A549 (cell line): ENCODE measurements around the gene HOOK1. TPM values are rescaled to one million over a fixed set of nuclear protein-coding genes. Genes with fewer than 3 reads are reported as not detected.

Experiments used
- ATAC-seq, 2 experiments: fragments of 200-7000 bp in 1 of 2; fragments of >200 bp in 1 of 2; cut with Nextera tagmentation in 1 of 2; cut with Tn5 transposase in 1 of 2; 3 replicates each; pipeline versions ENCODE4 v1.8.0 to v1.9.1; 2018 to 2020; ENCODE audit warnings: mild to moderate bottlenecking in 1 of 2, moderate library complexity in 1 of 2
- CTCF ChIA-PET: fragments of 300-600 bp; sonication (Branson Sonifier 250); formaldehyde crosslinking; extraction: SDS; loops from one replicate; lab custom pipeline; 2021; ENCODE audit warnings: antibody characterized with exemption, inconsistent platforms; lab: Yijun Ruan, JAX
- POLR2A ChIA-PET: fragments of 350-600 bp; formaldehyde crosslinking; extraction: SDS; loops from one replicate; lab custom pipeline; 2021; ENCODE audit warnings: antibody characterized with exemption, inconsistent platforms; lab: Yijun Ruan, JAX
- DNase-seq, 2 experiments: peaks; one replicate each; pipeline versions ENCODE4 v3.0.0 to v3.0.0-alpha.2; 2011 to 2016; ENCODE audit warnings: low read depth in 1 of 2, low spot score in 1 of 2
- FAIRE-seq: peaks from 2 replicates; lab custom pipeline; 2011; peaks lifted over from hg19 to GRCh38; lab: Jason Lieb, UNC
- H3K27ac ChIP-seq, 2 experiments: fragments of >200 bp; sonication (Bioruptor Twin); formaldehyde crosslinking; 3 replicates each; pipeline ENCODE4 v1.5.1; 2016 to 2017
- H3K4me1 ChIP-seq: fragments of >200 bp; sonication (Bioruptor Twin); formaldehyde crosslinking; 3 replicates; pipeline ENCODE4 v1.6.1; 2016
- H3K4me2 ChIP-seq: fragments of >200 bp; sonication (Bioruptor Twin); formaldehyde crosslinking; 3 replicates; pipeline ENCODE4 v1.6.1; 2016
- H3K4me3 ChIP-seq: fragments of >200 bp; sonication (Bioruptor Twin); formaldehyde crosslinking; 3 replicates; pipeline ENCODE4 v1.5.1; 2016
- H3K9me3 ChIP-seq: fragments of >200 bp; sonication (Bioruptor Twin); formaldehyde crosslinking; 3 replicates; pipeline ENCODE4 v1.6.1; 2016
- BHLHE40 ChIP-seq: IDR thresholded peaks from 2 replicates; pipeline ENCODE4 v1.6.1; 2012; ENCODE audit warnings: low read depth, low read length, inconsistent platforms
- CBX8 ChIP-seq: fragments of 200-600 bp; sonication (generic); IDR thresholded peaks from 2 replicates; pipeline ENCODE4 v1.6.1; 2016
- CHD4 ChIP-seq: fragments of 200-600 bp; sonication (generic); IDR thresholded peaks from 2 replicates; pipeline ENCODE4 v1.6.1; 2016; ENCODE audit warnings: antibody characterized with exemption, mild to moderate bottlenecking, borderline replicate concordance
- CTCF ChIP-seq: fragments of >200 bp; sonication (Bioruptor Twin); formaldehyde crosslinking; IDR thresholded peaks from 3 replicates; pipeline ENCODE4 v1.5.1; 2016
- EHMT2 ChIP-seq: fragments of 200-600 bp; sonication (generic); IDR thresholded peaks from 2 replicates; pipeline ENCODE4 v1.6.1; 2016; ENCODE audit warnings: antibody characterized with exemption, low read depth, mild to moderate bottlenecking, moderate library complexity
- ELK1 ChIP-seq: fragments of 150-350 bp; IDR thresholded peaks from 2 replicates; pipeline ENCODE4 v1.6.1; 2014; ENCODE audit warnings: low read depth, mild to moderate bottlenecking, low read length
- EP300 ChIP-seq, 2 experiments: fragments of >200 bp; sonication (Bioruptor Twin); formaldehyde crosslinking; IDR thresholded peaks; 2 replicates in 1 of 2; 3 replicates in 1 of 2; pipeline ENCODE4 v1.6.1; 2016 to 2017
- GATA3 ChIP-seq: IDR thresholded peaks from 2 replicates; pipeline ENCODE4 v1.6.1; 2012; ENCODE audit warnings: borderline replicate concordance
- HEYL ChIP-seq: fragments of 250-450 bp; sonication (Bioruptor Pico); IDR thresholded peaks from 2 replicates; pipeline ENCODE4 v1.8.0; 2021; ENCODE audit warnings: mild to moderate bottlenecking, moderate library complexity
- HOXA7 ChIP-seq: fragments of 250-450 bp; sonication (Bioruptor Pico); IDR thresholded peaks from 2 replicates; pipeline ENCODE4 v1.5.0; 2020; ENCODE audit warnings: mild to moderate bottlenecking, moderate library complexity
- HOXB13 ChIP-seq: fragments of 250-450 bp; sonication (Bioruptor Pico); IDR thresholded peaks from 2 replicates; pipeline ENCODE4 v1.5.0; 2020; ENCODE audit warnings: low read depth, mild to moderate bottlenecking, moderate library complexity
- HOXB5 ChIP-seq: fragments of 250-450 bp; sonication (Bioruptor Pico); IDR thresholded peaks from 2 replicates; pipeline ENCODE4 v1.5.0; 2020; ENCODE audit warnings: mild to moderate bottlenecking, moderate library complexity
- KDM5A ChIP-seq: fragments of 200-600 bp; sonication (generic); IDR thresholded peaks from 2 replicates; pipeline ENCODE4 v1.6.1; 2016; ENCODE audit warnings: antibody characterized with exemption, mild to moderate bottlenecking
- MAFK ChIP-seq: fragments of 450-650 bp; IDR thresholded peaks from 2 replicates; pipeline ENCODE4 v1.6.1; 2014; ENCODE audit not compliant: partially characterized antibody
- NFE2L2 ChIP-seq: fragments of 150-350 bp; conservative IDR thresholded peaks from 2 replicates; pipeline ENCODE4 v1.6.1; 2014; ENCODE audit warnings: low read length
- PHF8 ChIP-seq: fragments of 200-600 bp; sonication (generic); IDR thresholded peaks from 2 replicates; pipeline ENCODE4 v1.6.1; 2016; ENCODE audit warnings: low read depth, mild to moderate bottlenecking, antibody characterized with exemption, moderate library complexity, borderline replicate concordance
- POLR2A ChIP-seq: IDR thresholded peaks from 2 replicates; pipeline ENCODE4 v1.6.1; 2012; ENCODE audit warnings: mild to moderate bottlenecking, low read length
- RCOR1 ChIP-seq: fragments of 150-350 bp; IDR thresholded peaks from 2 replicates; pipeline ENCODE4 v1.6.1; 2014; ENCODE audit warnings: antibody characterized with exemption, low read length, low read depth
- RFX5 ChIP-seq: fragments of 450-650 bp; IDR thresholded peaks from 2 replicates; pipeline ENCODE4 v1.7.1; 2014; ENCODE audit warnings: antibody characterized with exemption, mild to moderate bottlenecking, moderate library complexity
- TFCP2L1 ChIP-seq: fragments of 250-450 bp; sonication (Bioruptor Pico); IDR thresholded peaks from 2 replicates; pipeline ENCODE4 v1.5.0; 2021; ENCODE audit warnings: mild to moderate bottlenecking
- whole genome bisulfite sequencing: methylation state at CpG from one replicate; pipeline ENCODE4 v1.1.6; 2017; ENCODE audit errors: missing lambda C conversion rate; 5-methylcytosine and 5-hydroxymethylcytosine counted together
- polyA plus RNA-seq, 4 experiments: library from polyadenylated mRNA; depleted of rRNA in 3 of 4; stranded (reverse); fragments of >200 nt; fragmentation: RNase III in 1 of 4; extraction: RNeasy Plus Mini Kit Qiagen cat#74134 plus additional on column Dnase treatment in 1 of 4; gene quantifications; 2 replicates in 3 of 4; 3 replicates in 1 of 4; pipeline ENCODE4 v1.2.3, GENCODE V29; 2011 to 2017
- TF ChIP-seq, protein P1 (sequence below): IDR thresholded peaks from 2 replicates; pipeline ENCODE4 v1.6.1; 2012
- TF ChIP-seq, protein P2 (sequence below): IDR thresholded peaks from 2 replicates; pipeline ENCODE4 v1.6.1; 2012; ENCODE audit warnings: low read depth, borderline replicate concordance
- TF ChIP-seq, protein P3 (sequence below): fragments of 250-450 bp; sonication (Bioruptor Pico); IDR thresholded peaks from 2 replicates; pipeline ENCODE4 v1.5.0; 2021; ENCODE audit warnings: mild to moderate bottlenecking, moderate library complexity, borderline replicate concordance

The HOOK1 gene
- polyA plus RNA-seq, 2 of the 4 experiments (the other 2 are of a cell fraction), result 0.46 to 1.3 TPM

GRCh38 chr1:59805554-59805953, 9.2 kb upstream of the HOOK1 start:
- FAIRE-seq (no peak), ATAC-seq (no peak), DNase-seq (no peak)
- H3K9me3 ChIP-seq, result no peaks in the 10 kb centered on the region
- no peak overlapping the region for H3K4me3 ChIP-seq
- H3K4me2 ChIP-seq, result no peak overlapping the region
- no peaks in the 10 kb centered on the region for H3K4me1 ChIP-seq
- POLR2A ChIA-PET, result no interaction called here
- TF ChIP-seq KDM5A, result no peak
- no peak for TF ChIP-seq TFCP2L1 (CRISPR knock-in tag)
- H3K27ac ChIP-seq, result no peak overlapping the region
- CTCF ChIA-PET, result interaction anchor here (0.6 kb wide), 1 partner anchor 44 kb away, joined by 4 read pairs; no protein-coding TSS in a partner anchor

GRCh38 chr1:59814180-59814900, 409 bp upstream of the HOOK1 start:
- TF ChIP-seq HEYL (CRISPR knock-in tag) (no peak), CBX8 (no peak), HOXB5 (CRISPR knock-in tag) (no peak), CHD4 (0 out of 2 replicates have a peak, but pooled peaks have one; percentile 77), NFE2L2 (no peak), PHF8 (peak; percentile 69; the same call in 1 of the 2 replicates), POLR2A (peak; percentile 21; the same call in 1 of the 2 replicates), EP300 (IDR thresholded peaks at IDR 0.05) (no peak), MAFK (no peak), BHLHE40 (no peak)
- TF ChIP-seq, protein P1, sequence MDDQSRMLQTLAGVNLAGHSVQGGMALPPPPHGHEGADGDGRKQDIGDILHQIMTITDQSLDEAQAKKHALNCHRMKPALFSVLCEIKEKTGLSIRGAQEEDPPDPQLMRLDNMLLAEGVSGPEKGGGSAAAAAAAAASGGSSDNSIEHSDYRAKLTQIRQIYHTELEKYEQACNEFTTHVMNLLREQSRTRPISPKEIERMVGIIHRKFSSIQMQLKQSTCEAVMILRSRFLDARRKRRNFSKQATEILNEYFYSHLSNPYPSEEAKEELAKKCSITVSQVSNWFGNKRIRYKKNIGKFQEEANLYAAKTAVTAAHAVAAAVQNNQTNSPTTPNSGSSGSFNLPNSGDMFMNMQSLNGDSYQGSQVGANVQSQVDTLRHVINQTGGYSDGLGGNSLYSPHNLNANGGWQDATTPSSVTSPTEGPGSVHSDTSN, result 0 out of 2 replicates have a peak, but pooled peaks have one; percentile 30
- TF ChIP-seq, protein P2, sequence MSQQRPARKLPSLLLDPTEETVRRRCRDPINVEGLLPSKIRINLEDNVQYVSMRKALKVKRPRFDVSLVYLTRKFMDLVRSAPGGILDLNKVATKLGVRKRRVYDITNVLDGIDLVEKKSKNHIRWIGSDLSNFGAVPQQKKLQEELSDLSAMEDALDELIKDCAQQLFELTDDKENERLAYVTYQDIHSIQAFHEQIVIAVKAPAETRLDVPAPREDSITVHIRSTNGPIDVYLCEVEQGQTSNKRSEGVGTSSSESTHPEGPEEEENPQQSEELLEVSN, result peak; percentile 64; the same call in 1 of the 2 replicates
- TF ChIP-seq, all 56 proteins: peak for 5
- Histone ChIP-seq H3K4me3 (peak overlapping the region; percentile 54), H3K4me1 (peaks cover 5% of the 10 kb centered on the region; the same call in 1 of the 3 replicates), H3K9me3 (no peaks in the 10 kb centered on the region), H3K27ac (peak overlapping the region in 1 of 2 experiments; percentile 62; a peak in 2 of 6 replicates), H3K4me2 (peak overlapping the region; percentile 83)
- CTCF ChIA-PET, result no interaction called here
- ATAC-seq (peak; percentile 94 to 96), DNase-seq (peak; percentile 60 to 90), FAIRE-seq (no peak)
- POLR2A ChIA-PET, result no interaction called here
- WGBS, result 0% methylated on average over 11 of the region's 50 CpGs

- Histone ChIP-seq H3K4me2 (no peak overlapping the region), H3K9me3 (no peaks in the 10 kb centered on the region), H3K4me3 (no peak overlapping the region), H3K4me1 (peaks cover 5% of the 10 kb centered on the region; the same call in 1 of the 3 replicates), H3K27ac (no peak overlapping the region)
- WGBS, result 76% methylated on average over 3 of the region's 3 CpGs
- DNase-seq (no peak), ATAC-seq (no peak), FAIRE-seq (no peak)
- POLR2A ChIA-PET, result no interaction called here
- CTCF ChIA-PET, result no interaction called here
- TF ChIP-seq, protein P3, sequence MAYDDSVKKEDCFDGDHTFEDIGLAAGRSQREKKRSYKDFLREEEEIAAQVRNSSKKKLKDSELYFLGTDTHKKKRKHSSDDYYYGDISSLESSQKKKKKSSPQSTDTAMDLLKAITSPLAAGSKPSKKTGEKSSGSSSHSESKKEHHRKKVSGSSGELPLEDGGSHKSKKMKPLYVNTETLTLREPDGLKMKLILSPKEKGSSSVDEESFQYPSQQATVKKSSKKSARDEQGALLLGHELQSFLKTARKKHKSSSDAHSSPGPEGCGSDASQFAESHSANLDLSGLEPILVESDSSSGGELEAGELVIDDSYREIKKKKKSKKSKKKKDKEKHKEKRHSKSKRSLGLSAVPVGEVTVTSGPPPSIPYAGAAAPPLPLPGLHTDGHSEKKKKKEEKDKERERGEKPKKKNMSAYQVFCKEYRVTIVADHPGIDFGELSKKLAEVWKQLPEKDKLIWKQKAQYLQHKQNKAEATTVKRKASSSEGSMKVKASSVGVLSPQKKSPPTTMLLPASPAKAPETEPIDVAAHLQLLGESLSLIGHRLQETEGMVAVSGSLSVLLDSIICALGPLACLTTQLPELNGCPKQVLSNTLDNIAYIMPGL (CRISPR knock-in tag), result no peak
- no peak for TF ChIP-seq RCOR1
- TF ChIP-seq ELK1, result no peak
- no peak for TF ChIP-seq GATA3
- TF ChIP-seq HOXA7 (CRISPR knock-in tag), result no peak
- TF ChIP-seq EP300 (IDR thresholded peaks at IDR 0.05), result no peak
- TF ChIP-seq HOXB13 (CRISPR knock-in tag), result no peak
- TF ChIP-seq EHMT2, result no peak
- TF ChIP-seq HEYL (CRISPR knock-in tag), result no peak
- TF ChIP-seq NFE2L2, result no peak
- TF ChIP-seq CTCF, result no peak
- no peak for TF ChIP-seq RFX5
Measured at GRCh38 chr1:59815892-59816291, 1.1 kb downstream of the HOOK1 start.
